ENCODE results near the gene FTCD. TPM values are rescaled to one million over a fixed set of nuclear protein-coding genes. Genes with fewer than 3 reads are reported as not detected.
A peak's percentile ranks its signal among the peaks of the same experiment; 100 is the strongest.

FTCD gene
- total RNA-seq, 6 donors from 2014 or later: 0.69 to 0.98 TPM; not detected in 4

DNA sequence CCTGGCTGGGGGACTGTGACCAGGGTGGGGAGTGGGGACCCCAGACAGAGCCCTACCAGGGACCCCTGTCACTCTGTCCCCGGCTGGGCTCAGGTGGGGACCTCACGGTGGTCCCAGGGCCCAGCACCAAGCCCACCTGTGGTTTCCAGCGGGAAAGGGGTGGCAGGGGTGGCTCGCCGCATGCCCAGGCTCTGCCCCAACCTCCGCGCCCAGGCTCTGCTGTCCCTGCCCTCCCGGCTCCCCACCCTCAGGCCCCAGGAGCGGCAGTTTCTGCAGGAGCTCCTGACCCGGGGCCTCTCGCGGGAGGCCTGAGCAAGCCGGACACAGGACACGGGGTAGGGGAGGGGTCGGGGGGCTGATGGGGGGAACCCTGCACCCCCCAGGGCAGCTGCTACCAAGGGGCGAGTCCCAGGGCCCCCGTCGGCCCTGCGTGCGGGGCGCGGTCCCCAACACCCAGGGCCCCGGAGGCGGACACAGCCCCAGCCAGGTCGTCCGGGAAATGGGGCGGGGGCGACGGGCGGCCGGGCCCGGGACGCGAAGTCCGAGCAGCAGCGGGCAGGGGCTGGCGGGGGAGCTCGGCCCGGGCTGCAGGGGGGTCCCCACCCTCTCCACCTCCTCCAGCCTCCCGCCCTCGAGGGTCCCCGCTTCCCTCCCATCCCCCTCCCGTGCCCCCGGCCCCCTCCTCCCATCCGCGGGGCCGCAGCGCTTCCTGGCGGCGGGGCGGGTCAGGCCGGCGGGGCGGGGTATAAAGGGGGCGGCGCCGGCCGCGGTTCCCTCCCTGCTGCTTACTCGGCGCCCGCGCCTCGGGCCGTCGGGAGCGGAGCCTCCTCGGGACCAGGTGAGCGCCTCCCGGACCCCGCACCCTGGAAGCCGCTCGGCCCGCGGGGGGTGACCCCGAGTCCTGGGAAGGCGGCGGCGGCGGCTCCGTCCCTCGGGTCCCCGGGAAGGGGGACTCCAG, 57.8 kb downstream of the FTCD start, which contains the start of gene COL6A2:
Gene COL6A2, plus strand, starts transcription at position 777 of the 958 bp plus-strand sequence.
- peak in 1 of 2 donors; percentile 90 for ATAC-seq (ENCODE audit: low FRiP score in 2 of 2)
- H3K36me3 ChIP-seq: no peaks in the 10 kb centered on the region
- peak; percentile 46 to 92 for DNase-seq
- peak within 1 kb of the TSS; percentile 59 to 80 (median 68) for H3K4me3 ChIP-seq
- peak within 1 kb of the TSS; percentile 81 to 93 (median 89) for H3K27ac ChIP-seq
- H3K9me3 ChIP-seq: peaks cover 0 to 6% (median 4%) of the 10 kb centered on the region in 4 donors
- peaks cover 0 to 16% (median 11%) of the 10 kb centered on the region in 4 donors for H3K27me3 ChIP-seq
- TF ChIP-seq EP300 (IDR thresholded peaks at IDR 0.05) (no peak), POLR2AphosphoS5 (IDR thresholded peaks at IDR 0.05) (peak in 1 of 2 donors; percentile 69), POLR2A (IDR thresholded peaks at IDR 0.05) (peak in 2 of 4 donors; percentile 20 to 51)
- TF ChIP-seq, protein P1, sequence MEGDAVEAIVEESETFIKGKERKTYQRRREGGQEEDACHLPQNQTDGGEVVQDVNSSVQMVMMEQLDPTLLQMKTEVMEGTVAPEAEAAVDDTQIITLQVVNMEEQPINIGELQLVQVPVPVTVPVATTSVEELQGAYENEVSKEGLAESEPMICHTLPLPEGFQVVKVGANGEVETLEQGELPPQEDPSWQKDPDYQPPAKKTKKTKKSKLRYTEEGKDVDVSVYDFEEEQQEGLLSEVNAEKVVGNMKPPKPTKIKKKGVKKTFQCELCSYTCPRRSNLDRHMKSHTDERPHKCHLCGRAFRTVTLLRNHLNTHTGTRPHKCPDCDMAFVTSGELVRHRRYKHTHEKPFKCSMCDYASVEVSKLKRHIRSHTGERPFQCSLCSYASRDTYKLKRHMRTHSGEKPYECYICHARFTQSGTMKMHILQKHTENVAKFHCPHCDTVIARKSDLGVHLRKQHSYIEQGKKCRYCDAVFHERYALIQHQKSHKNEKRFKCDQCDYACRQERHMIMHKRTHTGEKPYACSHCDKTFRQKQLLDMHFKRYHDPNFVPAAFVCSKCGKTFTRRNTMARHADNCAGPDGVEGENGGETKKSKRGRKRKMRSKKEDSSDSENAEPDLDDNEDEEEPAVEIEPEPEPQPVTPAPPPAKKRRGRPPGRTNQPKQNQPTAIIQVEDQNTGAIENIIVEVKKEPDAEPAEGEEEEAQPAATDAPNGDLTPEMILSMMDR (IDR thresholded peaks at IDR 0.05): peak in 2 of 6 experiments; percentile 15 to 17
- peaks cover 4 to 20% (median 14%) of the 10 kb centered on the region in 4 donors for H3K4me1 ChIP-seq
- 14 to 67% methylated on average over 3 to 38 of the region's 83 CpGs for WGBS, 2 donors

DNA sequence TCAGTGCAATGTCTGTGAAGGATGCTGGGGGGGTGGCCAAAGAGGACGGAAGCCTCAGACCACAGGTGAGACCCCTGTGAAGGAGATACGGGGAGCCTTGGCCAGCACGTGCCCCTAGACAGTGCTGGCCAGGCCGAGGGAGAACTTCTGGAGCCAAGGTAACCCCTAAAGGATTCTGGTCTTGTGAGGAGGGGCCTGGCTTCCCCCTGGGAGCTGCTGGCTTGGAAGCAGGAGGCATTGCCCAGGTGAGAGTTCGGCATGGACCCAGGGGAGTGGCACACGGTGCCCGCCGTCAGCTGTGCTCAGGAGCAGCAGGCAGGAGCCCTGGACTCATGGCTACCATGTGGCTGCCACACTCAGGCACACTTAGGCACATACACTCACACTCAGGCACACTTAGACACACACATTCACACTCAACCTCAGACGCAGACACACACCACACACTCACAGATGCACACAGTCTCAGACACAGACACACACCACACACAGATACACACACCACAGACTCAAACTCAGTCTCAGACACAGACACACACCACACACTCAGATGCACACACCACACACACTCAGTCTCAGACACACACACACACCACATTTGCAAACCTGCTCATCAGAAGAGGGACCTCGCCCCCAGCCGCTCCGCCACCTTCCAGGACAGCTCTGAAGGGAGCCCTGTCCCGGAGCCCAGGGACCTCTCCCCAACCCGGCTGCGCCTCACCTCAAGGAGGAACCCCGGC, 58.6 kb downstream of the FTCD start:
- Histone ChIP-seq H3K4me3 (peak overlapping the region in 3 of 4 donors; percentile 59 to 80 (median 68)), H3K4me1 (peaks cover 4 to 20% (median 15%) of the 10 kb centered on the region in 4 donors), H3K9me3 (no peaks in the 10 kb centered on the region), H3K27me3 (peaks cover 0 to 16% (median 11%) of the 10 kb centered on the region in 4 donors), H3K27ac (peak overlapping the region; percentile 81 to 93 (median 89)), H3K36me3 (no peaks in the 10 kb centered on the region)
- no peak for TF ChIP-seq POLR2AphosphoS5 (IDR thresholded peaks at IDR 0.05)
- TF ChIP-seq EP300 (IDR thresholded peaks at IDR 0.05): no peak
- TF ChIP-seq, protein P1 (IDR thresholded peaks at IDR 0.05): no peak
- TF ChIP-seq POLR2A (IDR thresholded peaks at IDR 0.05): no peak
- WGBS, 2 donors: 84 to 92% methylated on average over 12 to 16 of the region's 16 CpGs
- ATAC-seq (ENCODE audit: low FRiP score in 2 of 2) (no peak), DNase-seq (peak in 1 of 2 donors; percentile 47)

GRCh38 chr21:46095814-46096595, 59.4 kb downstream of the FTCD start:
- Histone ChIP-seq H3K36me3 (no peaks in the 10 kb centered on the region), H3K4me3 (no peak overlapping the region), H3K4me1 (peaks cover 4 to 20% (median 15%) of the 10 kb centered on the region in 4 donors), H3K9me3 (no peaks in the 10 kb centered on the region), H3K27me3 (peaks cover 0 to 16% (median 11%) of the 10 kb centered on the region in 4 donors), H3K27ac (no peak overlapping the region)
- TF ChIP-seq, protein P1 (IDR thresholded peaks at IDR 0.05): no peak
- TF ChIP-seq EP300 (IDR thresholded peaks at IDR 0.05): no peak
- TF ChIP-seq POLR2AphosphoS5 (IDR thresholded peaks at IDR 0.05): no peak
- no peak for TF ChIP-seq POLR2A (IDR thresholded peaks at IDR 0.05)
- peak in 1 of 2 donors; percentile 13 for DNase-seq
- 90 to 95% methylated on average over 11 to 12 of the region's 12 CpGs for WGBS, 2 donors
- ATAC-seq (ENCODE audit: low FRiP score in 2 of 2): no peak

- ATAC-seq (ENCODE audit: low FRiP score in 2 of 2) (no peak), DNase-seq (no peak)
- no peaks in the 10 kb centered on the region for H3K9me3 ChIP-seq
- peaks cover 0 to 16% (median 11%) of the 10 kb centered on the region in 4 donors for H3K27me3 ChIP-seq
- H3K4me1 ChIP-seq: peaks cover 4 to 20% (median 15%) of the 10 kb centered on the region in 4 donors
- no peak overlapping the region for H3K4me3 ChIP-seq
- 78 to 82% methylated on average over 16 of the region's 16 CpGs for WGBS, 2 donors
- no peak overlapping the region for H3K27ac ChIP-seq
- TF ChIP-seq EP300 (IDR thresholded peaks at IDR 0.05): no peak
- H3K36me3 ChIP-seq: no peaks in the 10 kb centered on the region
These were observed 60.2 kb downstream of the FTCD start for GRCh38 chr21:46095083-46095719.
